Colonic mucosa (tissue), 4 donors: ENCODE data around the gene NPB. TPM values are rescaled to one million over a fixed set of nuclear protein-coding genes. Genes with fewer than 3 reads are reported as not detected.

Source experiments
- DNase-seq: peaks from one replicate; pipeline ENCODE4 v3.0.0-alpha.2; 2020
- H3K27ac ChIP-seq: fragments of 200-600 bp; one replicate; pipeline ENCODE4 v1.8.0; 2021
- H3K27me3 ChIP-seq: fragments of 200-600 bp; one replicate; pipeline ENCODE4 v1.8.0; 2021
- H3K36me3 ChIP-seq: fragments of 200-600 bp; one replicate; pipeline ENCODE4 v1.8.0; 2021
- H3K4me1 ChIP-seq: fragments of 200-600 bp; one replicate; pipeline ENCODE4 v1.8.0; 2021; ENCODE audit warnings: mild to moderate bottlenecking
- H3K4me3 ChIP-seq: fragments of 200-600 bp; one replicate; pipeline ENCODE4 v1.8.0; 2021
- H3K9ac ChIP-seq, 2 donors: one replicate each; pipeline ENCODE4 v1.7.0; 2013; ENCODE audit warnings: control low read depth in 2 of 2, low read depth in 2 of 2, low read length in 2 of 2
- H3K9me3 ChIP-seq: fragments of 200-600 bp; one replicate; pipeline ENCODE4 v1.8.0; 2021
- CTCF ChIP-seq: fragments of 200-600 bp; IDR thresholded peaks from one replicate; pipeline ENCODE4 v1.8.0; 2022; ENCODE audit warnings: antibody characterized with exemption, mild to moderate bottlenecking
- intact Hi-C: fragments of 100-400 bp; cut with DNase I; formaldehyde crosslinking; loops from one replicate; pipeline ENCODE4 v1.14.1; 2022
- total RNA-seq, 2 donors: library from RNA; stranded (reverse); fragmentation: NEBNext Ultra II Directional in 1 of 2; extraction: Animal tissue kit (Norgen Biotek cat#: 25700) in 1 of 2; gene quantifications; one replicate each; pipeline ENCODE4 v1.2.1, GENCODE V29; 2021
- donor health status: healthy.
- donor health status: DM: no; HTN: no; CAD: no.
- donor health status: DM: no; HTN: no; CAD: no.

NPB gene
- total RNA-seq, 2 donors from 2014 or later: 0.22 TPM; not detected in 1

- peaks cover 24% of the 10 kb centered on the region for H3K4me1 ChIP-seq
- no peaks in the 10 kb centered on the region for H3K36me3 ChIP-seq
- intact Hi-C loops: no loop called here
- peak; percentile 96 for DNase-seq
- H3K4me3 ChIP-seq: peak overlapping the region; percentile 98
- H3K27ac ChIP-seq: peak overlapping the region; percentile 99
- no peak for TF ChIP-seq CTCF
- no peaks in the 10 kb centered on the region for H3K9me3 ChIP-seq
- peak overlapping the region; percentile 98 to 100 for H3K9ac ChIP-seq
- H3K27me3 ChIP-seq: no peaks in the 10 kb centered on the region
Measured at GRCh38 chr17:81871387-81872230, 30.4 kb upstream of the NPB start.

- H3K27ac ChIP-seq: no peak overlapping the region
- no peak for TF ChIP-seq CTCF
- no peak overlapping the region for H3K4me3 ChIP-seq
- DNase-seq: no peak
- no peak overlapping the region for H3K9ac ChIP-seq
- H3K9me3 ChIP-seq: no peaks in the 10 kb centered on the region
- no peaks in the 10 kb centered on the region for H3K36me3 ChIP-seq
- H3K4me1 ChIP-seq: no peaks in the 10 kb centered on the region
- intact Hi-C loops: no loop called here
- no peaks in the 10 kb centered on the region for H3K27me3 ChIP-seq
Measured at GRCh38 chr17:81877569-81877968, 24.5 kb upstream of the NPB start.

- Histone ChIP-seq H3K36me3 (no peaks in the 10 kb centered on the region), H3K9ac (no peak overlapping the region), H3K27ac (no peak overlapping the region), H3K9me3 (no peaks in the 10 kb centered on the region), H3K27me3 (no peaks in the 10 kb centered on the region), H3K4me1 (no peaks in the 10 kb centered on the region), H3K4me3 (no peak overlapping the region)
- intact Hi-C loops: no loop called here
- DNase-seq: no peak
- no peak for TF ChIP-seq CTCF
Measured at GRCh38 chr17:81878294-81878693, 23.7 kb upstream of the NPB start.

- no peaks in the 10 kb centered on the region for H3K27me3 ChIP-seq
- H3K4me1 ChIP-seq: no peaks in the 10 kb centered on the region
- no peak for DNase-seq
- H3K9ac ChIP-seq: no peak overlapping the region
- TF ChIP-seq CTCF: no peak
- H3K4me3 ChIP-seq: no peak overlapping the region
- no peaks in the 10 kb centered on the region for H3K9me3 ChIP-seq
- no peaks in the 10 kb centered on the region for H3K36me3 ChIP-seq
- intact Hi-C loops: no loop called here
- H3K27ac ChIP-seq: no peak overlapping the region
Measured at GRCh38 chr17:81879121-81879520, 22.9 kb upstream of the NPB start.

GRCh38 chr17:81884520-81884919 lies 17.5 kb upstream of the NPB start:
- H3K36me3 ChIP-seq: peaks cover 15% of the 10 kb centered on the region
- no peak overlapping the region for H3K4me3 ChIP-seq
- no peak overlapping the region for H3K9ac ChIP-seq
- intact Hi-C loops: no loop called here
- H3K27ac ChIP-seq: no peak overlapping the region
- TF ChIP-seq CTCF: no peak
- no peaks in the 10 kb centered on the region for H3K27me3 ChIP-seq
- no peaks in the 10 kb centered on the region for H3K9me3 ChIP-seq
- DNase-seq: no peak
- no peaks in the 10 kb centered on the region for H3K4me1 ChIP-seq
